GM18499 (cell line): ENCODE measurements around the gene POLN.

Experiments used
- ATAC-seq: cut with Tn5 transposase; IDR thresholded peaks from one replicate; pipeline ENCODE4 v1.9.1; 2021; ENCODE audit warnings: moderate number of reproducible peaks; ENCODE audit not compliant: insufficient read depth, unreplicated experiment

Gene POLN

DNA sequence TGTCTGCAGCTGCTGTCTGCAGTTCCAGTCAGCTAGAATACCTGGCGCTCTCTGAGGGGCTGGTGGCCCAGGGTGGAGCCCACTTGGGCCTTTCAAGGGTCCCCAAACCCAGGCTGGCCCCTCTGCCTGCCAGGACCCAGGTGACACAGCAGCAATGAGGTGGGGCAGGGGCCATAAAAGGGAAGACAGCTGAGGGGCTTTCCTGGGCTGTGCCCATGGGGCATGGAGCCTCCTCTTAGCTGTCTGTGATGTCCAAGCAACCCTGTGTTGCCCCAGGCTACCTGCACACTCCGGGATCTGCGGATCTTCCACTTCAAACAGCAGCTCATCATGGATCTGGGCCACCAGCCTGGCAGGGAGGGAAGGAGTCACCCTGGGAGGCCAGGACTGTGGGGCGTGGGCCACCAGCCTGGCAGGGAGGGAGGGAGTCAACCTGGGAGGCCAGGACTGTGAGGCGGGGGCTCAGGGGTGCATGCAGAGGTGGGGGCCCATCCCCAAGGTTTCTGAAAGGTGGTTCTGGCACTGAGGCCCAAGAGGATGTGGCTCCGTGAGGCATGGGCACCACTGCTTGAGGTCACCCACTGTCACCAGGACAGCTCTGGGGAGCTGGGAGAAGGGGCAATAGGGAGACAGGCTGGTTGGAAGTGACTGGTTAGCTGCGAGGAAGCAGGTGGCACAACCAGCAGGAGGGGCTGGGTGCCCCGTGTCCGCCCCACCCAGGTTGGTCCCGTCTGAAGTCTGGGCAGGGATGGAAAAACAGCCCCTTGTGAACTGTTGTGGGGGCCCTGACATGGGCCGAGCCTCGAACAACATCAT is 166.5 kb downstream of the POLN start:
- no peak for ATAC-seq

DNA sequence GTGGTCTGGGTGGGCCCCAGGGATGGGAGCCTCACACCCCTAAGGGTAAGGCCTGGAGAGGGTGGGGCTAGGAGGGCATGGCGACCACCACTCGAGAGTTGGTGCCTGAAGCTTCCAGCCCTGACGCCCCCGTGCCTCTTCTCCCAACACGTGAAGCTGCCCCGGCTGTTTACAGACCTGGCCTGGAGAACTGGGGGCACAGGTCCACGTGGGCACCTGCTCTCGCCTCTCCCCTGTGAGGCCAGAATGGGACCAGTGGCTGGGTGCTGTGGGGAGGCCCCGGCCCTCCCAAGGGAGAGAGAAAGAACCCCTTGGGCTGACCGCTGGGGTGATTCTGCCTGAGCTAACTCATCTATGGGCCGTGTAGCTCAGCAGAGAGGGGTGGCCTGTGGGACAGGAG is 167.3 kb downstream of the POLN start:
- ATAC-seq, result no peak

DNA sequence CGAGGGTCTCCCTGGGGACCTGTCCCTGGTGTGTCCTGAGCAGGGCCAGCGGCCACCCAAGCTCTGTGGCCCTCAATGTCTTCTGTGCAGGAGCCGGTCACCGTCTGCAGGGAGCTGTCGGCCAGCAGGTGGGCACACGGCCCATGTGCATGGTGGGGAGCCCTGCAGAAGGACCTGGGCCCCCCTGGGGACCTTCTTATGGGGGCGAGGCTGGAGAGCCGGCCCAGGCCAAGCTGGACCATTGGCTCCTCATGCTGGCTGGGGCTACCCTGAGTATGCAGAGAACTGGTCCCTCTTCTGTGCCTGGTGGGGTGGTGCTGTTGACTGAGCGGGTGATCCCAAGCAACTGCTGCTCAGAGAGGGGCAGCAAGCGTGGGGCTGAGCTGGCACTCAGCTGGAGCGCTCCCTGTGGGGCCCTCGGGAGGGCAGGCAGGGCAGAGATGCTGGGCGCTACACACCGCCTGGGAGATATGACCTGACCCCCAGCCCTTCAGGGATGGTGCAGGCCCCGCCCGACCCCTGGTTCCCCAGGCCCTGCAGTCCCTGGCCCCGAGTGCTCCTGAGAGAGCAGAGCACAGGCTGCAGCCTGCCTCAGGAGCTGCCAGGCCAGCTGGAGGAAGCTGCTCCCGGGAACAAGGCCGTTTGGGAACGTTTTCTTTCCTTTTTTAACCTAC is 168.0 kb downstream of the POLN start:
- ATAC-seq, result no peak

DNA sequence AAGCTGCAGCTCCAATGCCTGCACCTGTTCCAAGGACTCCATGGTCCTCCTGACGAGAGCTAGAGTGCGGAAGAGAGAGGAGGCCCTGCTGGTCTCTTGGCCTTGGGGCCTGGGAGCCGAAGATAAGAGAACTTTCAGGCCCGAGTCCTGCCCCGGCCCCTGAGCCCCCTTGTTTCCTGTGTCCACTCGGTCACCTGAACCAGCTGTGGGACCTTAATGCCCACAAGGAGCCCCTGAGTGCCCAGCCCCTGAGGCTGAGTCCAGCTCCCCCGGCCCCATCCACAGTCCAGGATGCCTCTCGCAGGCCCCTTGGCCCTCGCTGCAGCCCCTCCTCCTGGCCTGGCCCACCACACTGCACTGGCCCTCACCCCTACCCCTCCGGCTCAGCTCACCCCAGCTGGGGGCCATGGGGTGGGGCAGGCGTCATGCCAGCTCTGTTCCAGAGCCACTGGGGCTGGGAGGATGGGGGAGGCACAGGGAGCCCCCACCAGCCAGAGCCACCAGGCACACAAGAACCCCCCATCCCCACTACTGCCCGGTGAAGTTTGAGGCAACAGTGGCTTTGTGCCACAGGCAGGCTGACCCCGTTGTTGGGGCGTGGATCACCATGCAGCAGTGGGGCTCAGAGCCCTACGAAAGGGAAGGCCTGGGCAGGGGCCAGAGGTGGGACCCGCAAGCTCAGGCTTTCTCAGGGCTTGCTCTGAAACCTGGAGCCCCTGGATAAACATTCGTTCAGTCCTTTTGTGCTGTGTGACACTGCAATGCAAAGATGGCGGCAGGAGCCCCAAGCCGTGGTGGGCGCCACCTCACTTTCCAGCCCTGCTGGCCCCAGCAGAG is 168.7 kb downstream of the POLN start:
- no peak for ATAC-seq

DNA sequence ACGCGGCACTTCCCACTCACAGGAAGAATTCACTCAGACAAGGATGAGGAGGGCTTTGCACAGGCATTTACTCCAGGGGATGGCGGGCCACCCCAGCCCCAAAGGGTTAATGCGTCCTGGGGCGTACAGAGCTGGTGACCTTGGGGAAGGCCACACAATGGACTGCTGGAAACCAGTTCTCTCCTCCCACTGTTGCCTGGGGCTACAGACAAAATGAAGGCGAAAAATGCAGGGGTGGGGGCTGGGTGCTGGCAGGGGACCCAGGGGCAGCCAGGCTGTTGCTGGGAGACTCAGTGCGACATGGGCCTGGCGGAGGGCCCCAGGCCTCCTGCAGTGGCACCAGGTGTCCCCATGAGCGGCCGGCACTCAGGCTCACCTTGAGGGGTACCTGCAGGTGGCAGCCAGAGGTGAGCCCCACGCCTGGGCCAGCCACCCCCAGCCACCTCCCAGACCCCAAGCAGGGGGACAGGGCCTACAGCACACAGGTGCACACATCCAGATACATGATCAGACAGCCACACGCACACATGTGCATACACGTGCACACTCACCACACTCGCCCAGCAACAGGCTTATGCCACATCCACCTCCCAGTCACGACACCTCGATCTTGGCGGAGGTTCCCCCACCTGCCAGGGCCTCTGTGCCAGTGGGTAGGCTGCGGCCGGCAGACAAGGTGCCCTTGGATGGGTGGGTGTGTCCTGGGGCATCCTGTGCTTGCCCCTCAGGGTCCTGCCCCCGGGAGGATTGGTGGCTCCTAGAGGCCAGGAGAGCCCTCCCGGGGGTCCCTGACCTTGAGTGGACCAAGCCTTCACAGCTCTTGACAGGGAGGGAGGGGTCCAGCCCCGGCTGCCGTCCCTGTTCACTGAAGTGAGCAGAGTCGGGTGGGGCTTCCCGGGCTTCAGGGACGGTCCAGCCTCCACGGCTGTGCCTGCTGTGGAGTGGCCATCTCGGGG is 169.7 kb downstream of the POLN start:
- no peak for ATAC-seq

DNA sequence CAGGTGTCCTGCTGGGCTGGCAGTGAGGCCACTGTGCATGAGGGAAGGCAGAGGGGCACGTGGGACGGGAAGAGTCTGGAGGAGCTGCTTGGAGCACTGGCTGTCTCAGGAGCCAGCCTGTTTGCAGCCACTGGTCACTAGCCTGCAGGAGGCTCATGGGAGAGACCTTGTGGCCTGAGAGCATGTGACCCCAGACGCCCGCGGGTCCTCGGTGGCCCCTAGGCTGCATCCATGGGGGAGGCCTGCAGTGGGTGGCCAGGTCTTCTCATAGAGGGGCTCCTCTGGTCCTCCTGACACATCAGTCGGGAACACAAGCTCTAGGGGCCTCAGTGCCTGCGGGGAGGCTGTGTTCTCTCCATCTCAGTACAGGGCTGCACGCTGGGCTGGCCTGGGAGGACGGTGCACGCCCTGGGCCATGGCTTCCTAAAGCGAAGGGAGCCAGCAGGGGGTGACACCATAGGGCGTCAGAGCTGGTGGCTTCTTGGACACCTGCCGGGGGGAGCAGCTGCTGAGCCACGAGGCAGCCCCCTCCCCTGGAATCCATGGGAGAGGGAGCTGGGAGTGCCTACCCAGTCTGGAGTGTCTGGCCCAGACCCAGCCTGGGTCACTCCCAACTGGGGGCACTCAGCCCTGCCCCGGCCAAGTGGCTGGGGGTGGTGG is 170.5 kb downstream of the POLN start:
- ATAC-seq, result no peak

DNA sequence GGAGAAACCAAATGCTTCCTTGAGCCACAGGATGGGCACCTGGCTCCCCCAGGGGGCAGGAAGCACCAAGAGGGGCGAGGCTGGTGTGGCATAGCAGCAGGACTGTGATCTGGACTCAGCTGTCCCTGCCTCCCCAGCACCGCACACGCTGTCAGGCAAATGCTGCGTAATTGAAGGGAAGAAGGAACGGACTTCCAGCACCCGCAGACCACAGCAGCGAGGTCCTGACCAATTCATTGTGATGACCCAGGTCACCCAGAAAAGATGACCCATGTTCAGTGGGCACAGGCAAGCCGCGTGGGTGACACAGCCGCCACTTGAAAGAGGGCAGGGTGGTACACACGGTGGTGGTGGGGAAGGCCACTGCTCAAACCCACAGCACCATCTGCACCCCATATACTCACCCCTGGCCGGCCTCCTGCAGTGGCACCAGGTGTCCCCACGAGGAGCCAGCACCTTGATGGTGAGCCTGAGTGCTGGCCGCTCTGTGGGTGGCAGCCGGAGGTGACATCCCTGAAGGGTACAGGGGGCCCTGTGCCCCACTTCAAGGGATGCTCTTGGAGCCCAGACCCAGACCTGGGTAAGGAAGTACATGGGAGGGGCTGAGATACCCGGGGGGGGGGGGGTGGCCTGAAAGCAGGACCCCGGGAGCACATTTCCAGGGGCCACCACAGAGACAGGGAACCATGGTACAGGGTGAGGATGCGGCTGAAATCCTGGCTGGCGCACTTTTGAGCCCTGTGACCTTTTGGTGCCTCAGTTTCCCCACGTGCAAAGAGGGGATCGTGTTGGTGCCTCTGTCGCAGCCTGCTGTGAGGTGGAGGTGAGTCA is 171.3 kb downstream of the POLN start:
- no peak for ATAC-seq

DNA sequence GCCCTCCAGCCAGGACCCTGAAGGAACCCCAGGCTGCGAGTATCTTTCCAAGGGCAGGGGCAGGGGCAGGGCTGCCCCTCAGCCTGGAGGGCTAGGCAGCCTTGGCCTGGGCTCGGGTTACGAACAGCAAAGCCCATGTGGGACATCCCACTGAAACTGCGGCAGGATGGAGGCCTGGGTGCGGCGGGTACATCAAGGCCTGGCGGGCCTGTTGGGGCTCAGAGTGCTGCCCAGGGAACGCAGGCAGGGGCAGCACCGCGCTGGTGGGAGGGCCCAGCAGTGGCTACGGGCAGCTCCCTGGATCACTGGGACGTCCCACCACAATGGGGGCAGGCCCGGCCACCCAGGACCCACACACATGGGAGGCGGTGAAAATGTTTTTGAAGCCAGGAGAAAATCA is 171.9 kb downstream of the POLN start:
- no peak for ATAC-seq

DNA sequence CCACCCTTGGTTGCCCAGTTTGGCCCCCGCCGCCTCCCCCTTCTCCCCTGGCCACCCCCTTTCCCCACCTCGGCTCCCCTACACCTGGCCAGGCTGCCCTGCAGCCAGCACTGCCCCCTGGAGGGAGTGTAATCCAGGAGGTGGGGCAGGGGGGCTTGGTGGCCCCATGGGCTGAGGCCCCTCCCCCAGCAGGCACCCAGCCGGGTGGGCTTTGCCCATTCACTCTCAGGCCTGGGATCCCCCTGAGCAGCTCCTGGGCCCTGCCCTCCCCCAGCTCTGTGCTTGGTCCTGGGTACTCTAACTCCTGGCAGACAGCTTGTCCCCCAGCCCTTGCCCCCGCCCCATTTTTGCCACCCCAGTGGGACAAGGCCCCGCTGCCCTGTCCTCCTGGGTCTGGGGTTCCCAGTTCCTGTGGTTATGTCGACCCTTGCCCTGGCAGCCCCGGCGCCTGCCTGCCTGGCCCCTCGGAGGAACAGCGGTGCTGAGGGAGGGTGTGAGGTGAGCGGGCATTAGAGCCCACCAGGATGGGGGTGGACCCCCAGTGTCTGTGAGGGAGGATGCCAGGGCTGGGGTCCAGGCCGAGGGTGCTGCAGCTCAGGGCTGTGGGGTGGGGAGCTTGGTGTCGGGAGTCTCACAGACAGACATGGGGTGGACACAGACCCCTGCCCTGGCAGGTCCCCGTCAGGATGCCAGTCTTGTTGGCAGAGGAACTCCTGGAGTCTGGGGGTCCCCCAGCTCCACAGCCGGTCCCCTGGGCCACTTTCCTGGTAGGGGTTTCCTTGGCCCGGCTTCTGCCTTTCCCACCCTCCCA is 172.6 kb downstream of the POLN start:
- ATAC-seq, result no peak

DNA sequence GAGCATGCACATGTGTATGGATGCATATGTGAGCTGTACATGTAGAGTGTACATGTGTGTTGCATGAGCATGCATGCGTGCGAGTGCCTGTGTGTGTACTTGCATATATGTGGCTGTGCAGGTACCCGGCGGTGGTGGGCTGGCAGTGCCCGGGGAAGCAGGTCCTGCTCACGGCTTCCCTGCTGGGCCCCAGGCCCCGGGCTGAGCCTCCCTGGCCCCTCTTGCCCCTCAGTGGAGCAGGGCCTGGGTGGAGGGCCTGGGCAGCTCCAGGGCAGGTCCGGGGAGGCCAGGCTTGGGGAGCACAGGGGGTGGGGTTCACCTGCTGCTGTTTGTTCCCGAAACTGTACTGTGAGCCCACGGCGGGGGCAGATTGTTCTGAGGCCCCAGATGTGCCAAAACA is 173.4 kb downstream of the POLN start:
- ATAC-seq, result no peak

DNA sequence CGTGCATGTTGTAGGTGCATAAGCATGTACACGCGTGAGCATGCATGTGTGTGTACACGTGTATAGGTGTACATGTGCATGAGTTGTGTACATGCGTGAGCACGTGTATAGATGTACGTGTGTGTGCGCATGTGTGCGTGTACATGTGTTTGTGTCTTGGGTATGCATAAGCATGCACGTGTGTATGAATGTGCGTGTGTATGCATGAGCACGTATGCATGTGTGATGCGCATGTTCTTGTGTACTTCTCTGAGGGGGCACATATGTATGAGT is 173.8 kb downstream of the POLN start:
- ATAC-seq, result no peak

DNA sequence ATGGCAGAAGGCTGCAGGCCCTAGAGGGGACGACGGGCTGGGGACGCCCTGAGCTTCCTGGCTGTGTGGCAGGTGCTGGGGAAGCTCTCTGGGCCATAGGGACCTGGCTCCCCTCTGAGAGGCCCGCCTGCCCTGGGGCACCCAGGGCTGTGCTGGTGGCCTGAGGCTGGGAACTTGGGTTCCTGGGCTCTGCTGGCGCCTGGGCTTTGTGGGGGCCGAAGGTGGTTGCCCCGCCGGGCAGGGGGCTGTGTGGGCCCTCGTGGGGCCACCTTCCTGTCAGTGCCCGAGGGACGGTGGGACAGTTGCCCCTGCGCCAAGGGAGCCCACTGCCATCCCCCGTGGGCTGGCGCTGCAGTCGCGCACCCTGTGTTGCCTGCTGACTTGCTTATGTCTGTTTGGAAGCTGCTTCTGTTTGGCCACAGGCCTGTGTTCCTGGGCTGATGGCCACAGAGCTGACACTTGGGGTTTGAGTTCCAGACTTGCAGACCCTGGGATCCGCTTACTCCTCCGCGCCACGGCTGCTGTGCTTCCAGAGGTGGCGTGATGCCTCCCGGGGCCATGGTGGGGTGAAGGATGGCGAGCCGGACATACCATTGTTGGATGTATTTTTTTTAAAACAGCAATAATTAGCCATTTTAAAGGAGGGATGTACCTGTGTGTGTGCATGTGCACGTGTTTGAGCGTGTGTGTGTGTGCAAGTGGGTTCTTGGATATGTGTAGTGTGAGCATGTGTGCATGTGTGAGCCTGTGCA is 174.3 kb downstream of the POLN start:
- no peak for ATAC-seq

DNA sequence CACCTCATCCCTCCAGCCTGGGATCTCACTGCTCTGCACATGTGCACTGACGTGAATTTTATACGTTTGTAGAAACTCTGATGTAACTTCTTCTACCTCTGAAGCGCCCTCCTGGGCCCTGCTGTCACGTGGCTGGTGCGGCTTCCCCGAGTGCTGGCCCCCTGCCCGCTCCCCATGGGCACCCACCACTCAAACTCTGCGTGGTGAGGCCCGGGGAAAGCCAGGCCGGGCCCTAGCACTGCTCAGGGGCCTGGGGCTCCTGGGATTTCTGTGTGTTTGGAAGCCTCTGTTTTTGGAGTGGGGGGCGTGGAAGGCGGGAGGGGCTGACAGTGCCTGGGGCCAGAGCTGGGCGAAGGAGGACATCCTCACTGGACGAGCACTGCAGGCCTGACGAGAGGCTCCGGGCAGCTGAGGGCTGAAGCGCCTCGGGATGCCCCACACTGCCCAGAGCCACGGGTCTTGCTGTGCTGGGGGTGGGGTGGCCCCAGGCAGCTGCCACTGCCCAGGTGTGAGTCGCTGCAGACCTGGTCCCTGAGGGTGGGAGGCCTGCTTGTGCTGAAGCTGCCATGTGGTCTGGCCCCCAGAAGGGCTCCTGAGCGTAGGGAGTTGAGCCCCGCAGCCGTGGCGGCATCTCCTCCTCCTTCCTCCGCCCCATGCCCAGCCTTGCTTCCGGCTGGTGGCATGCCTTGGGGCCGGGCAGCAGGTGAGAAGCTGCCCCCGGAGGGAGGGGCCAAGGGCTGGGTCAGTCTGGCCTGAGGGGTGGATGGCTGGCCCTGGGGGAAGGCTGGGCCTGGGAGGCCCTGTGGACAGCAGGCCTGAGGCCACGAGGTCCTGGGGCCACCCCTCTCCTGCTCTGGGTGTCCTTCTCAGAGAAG is 175.1 kb downstream of the POLN start:
- no peak for ATAC-seq

DNA sequence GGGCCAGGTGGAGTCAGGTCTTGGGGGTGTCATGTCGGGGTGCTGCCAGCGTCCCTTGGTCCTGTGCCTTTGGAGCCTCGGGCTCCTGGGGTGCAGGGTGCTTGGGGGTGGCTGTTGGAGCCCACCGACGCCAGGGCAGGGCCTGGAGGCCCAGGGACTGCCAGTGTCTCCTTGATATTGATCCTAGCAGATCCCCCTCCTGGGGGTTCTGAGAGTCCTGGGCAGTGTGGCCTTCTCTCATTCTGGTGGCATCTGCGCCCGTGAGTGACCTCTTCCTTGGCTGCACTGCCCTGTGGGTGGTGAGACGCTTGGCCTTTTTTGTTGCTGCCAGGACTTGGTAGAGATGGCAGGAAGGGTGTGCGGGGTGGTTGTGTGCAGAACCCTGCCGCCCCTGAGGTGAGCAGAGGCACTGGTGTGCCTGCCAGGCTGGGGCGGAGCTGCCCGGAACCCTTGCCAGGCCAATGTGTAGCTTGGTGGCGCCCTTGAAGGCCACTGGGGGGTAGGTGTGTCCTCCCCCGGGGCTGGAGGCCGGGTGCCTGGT is 175.8 kb downstream of the POLN start:
- no peak for ATAC-seq

DNA sequence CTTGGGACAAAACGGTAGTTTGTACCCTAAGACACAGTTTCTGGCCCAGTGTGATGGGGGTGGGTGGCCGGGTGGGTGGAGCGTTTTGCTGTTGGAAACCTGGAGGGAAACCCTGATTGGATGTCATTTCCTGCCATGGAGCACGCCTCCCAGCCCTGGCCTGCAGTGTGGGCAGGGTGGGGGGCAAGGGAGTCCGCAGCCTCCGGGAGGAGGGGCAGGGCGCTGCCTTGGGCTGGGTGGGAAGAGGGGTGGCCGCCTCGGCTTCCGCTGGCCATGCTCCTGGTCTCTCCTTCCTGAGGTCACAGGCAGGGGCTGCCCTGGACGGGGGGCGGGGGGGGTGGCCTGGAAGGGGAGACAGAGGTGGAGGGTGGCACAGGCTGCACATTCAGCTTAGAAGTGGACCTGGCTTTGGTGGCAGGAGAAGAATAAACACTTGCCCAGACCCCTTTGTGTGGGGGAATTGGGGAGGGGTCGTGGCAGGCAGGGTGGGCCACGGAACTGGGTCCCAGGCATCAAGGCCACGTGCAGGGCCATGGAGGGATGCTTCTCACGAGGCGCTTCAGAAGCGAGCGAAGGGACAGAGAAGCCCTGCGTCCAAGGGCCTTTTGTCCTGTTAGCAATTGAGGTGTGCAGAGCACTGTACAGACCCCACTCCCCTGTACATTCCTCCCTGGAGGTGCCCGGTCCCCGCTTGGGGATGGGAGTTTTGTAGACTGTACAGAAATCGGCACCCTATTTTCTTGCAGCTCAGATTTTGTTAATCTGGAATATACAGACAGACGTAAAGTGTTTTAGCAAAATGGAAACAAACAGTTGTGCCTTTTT is 176.6 kb downstream of the POLN start:
- ATAC-seq, result no peak
